ENCODE measurements around the gene CHST15.

DNA sequence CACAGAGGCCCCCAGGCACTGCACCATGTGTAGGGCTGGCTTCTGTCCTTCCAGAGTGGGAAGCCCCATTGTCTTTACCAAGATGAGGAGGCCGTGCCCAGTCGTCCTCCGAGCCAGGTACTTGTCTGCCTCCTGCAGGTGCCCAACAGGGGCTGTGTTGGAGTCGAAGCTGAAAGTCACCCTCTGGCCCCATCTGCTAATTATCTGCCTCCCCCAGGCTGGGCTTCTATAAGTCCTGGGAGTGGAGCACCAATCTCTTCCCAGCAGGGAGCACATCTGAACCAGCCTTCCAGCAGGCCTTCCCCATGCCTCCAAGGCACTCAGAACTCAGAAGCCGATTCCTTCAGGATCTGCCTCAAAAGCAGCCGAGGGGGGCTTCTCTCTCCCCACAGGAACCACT lies 11.6 kb upstream of the CHST15 start:
- TF ChIP-seq, protein P1, sequence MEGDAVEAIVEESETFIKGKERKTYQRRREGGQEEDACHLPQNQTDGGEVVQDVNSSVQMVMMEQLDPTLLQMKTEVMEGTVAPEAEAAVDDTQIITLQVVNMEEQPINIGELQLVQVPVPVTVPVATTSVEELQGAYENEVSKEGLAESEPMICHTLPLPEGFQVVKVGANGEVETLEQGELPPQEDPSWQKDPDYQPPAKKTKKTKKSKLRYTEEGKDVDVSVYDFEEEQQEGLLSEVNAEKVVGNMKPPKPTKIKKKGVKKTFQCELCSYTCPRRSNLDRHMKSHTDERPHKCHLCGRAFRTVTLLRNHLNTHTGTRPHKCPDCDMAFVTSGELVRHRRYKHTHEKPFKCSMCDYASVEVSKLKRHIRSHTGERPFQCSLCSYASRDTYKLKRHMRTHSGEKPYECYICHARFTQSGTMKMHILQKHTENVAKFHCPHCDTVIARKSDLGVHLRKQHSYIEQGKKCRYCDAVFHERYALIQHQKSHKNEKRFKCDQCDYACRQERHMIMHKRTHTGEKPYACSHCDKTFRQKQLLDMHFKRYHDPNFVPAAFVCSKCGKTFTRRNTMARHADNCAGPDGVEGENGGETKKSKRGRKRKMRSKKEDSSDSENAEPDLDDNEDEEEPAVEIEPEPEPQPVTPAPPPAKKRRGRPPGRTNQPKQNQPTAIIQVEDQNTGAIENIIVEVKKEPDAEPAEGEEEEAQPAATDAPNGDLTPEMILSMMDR (IDR thresholded peaks at IDR 0.05; ENCODE audit: low read depth, low read length, missing input control) = no peak
- no peak for TF ChIP-seq YY1 (IDR thresholded peaks at IDR 0.05)
- no peak for TF ChIP-seq TAF1 (conservative IDR thresholded peaks at IDR 0.05)
- TF ChIP-seq RAD21 (IDR thresholded peaks at IDR 0.05) = no peak
- no peak for TF ChIP-seq GABPA (IDR thresholded peaks at IDR 0.05 in 1 of 2, conservative IDR thresholded peaks at IDR 0.05 in 1 of 2)
- no peak for TF ChIP-seq SP1 (IDR thresholded peaks at IDR 0.05)
- TF ChIP-seq JUND (IDR thresholded peaks at IDR 0.05) = no peak
- TF ChIP-seq, protein P2, sequence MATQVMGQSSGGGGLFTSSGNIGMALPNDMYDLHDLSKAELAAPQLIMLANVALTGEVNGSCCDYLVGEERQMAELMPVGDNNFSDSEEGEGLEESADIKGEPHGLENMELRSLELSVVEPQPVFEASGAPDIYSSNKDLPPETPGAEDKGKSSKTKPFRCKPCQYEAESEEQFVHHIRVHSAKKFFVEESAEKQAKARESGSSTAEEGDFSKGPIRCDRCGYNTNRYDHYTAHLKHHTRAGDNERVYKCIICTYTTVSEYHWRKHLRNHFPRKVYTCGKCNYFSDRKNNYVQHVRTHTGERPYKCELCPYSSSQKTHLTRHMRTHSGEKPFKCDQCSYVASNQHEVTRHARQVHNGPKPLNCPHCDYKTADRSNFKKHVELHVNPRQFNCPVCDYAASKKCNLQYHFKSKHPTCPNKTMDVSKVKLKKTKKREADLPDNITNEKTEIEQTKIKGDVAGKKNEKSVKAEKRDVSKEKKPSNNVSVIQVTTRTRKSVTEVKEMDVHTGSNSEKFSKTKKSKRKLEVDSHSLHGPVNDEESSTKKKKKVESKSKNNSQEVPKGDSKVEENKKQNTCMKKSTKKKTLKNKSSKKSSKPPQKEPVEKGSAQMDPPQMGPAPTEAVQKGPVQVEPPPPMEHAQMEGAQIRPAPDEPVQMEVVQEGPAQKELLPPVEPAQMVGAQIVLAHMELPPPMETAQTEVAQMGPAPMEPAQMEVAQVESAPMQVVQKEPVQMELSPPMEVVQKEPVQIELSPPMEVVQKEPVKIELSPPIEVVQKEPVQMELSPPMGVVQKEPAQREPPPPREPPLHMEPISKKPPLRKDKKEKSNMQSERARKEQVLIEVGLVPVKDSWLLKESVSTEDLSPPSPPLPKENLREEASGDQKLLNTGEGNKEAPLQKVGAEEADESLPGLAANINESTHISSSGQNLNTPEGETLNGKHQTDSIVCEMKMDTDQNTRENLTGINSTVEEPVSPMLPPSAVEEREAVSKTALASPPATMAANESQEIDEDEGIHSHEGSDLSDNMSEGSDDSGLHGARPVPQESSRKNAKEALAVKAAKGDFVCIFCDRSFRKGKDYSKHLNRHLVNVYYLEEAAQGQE (IDR thresholded peaks at IDR 0.05) = no peak
- TF ChIP-seq, protein P3, sequence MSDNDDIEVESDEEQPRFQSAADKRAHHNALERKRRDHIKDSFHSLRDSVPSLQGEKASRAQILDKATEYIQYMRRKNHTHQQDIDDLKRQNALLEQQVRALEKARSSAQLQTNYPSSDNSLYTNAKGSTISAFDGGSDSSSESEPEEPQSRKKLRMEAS (IDR thresholded peaks at IDR 0.05) = no peak
